GM23338 (cell line): ENCODE data around the gene TIMM9.

Experiments
- CREB1 ChIP-seq: fragments of 250-450 bp; sonication (Bioruptor Pico); IDR thresholded peaks from 2 replicates; pipeline ENCODE4 v1.5.0; 2020; ENCODE audit warnings: low read depth, mild to moderate bottlenecking, moderate library complexity
- CTCF ChIP-seq, 2 experiments: fragments of 200-600 bp in 1 of 2; sonication (generic) in 1 of 2; conservative IDR thresholded peaks; 2 replicates each; pipeline versions ENCODE4 v1.5.1 to v1.6.1; 2016 to 2017; ENCODE audit warnings: antibody characterized with exemption in 2 of 2, low read depth in 2 of 2, mild to moderate bottlenecking in 2 of 2, moderate library complexity in 1 of 2
- ETS1 ChIP-seq: IDR thresholded peaks from 2 replicates; pipeline ENCODE4 v1.6.1; 2016; ENCODE audit warnings: antibody characterized with exemption
- EZH2 ChIP-seq: fragments of 200-600 bp; sonication (generic); IDR thresholded peaks from one replicate; pipeline ENCODE4 v1.8.0; 2017; ENCODE audit warnings: antibody characterized with exemption, mild to moderate bottlenecking, low read depth; ENCODE audit not compliant: unreplicated experiment
- EZH2phosphoT487 ChIP-seq: fragments of 200-600 bp; sonication (generic); IDR thresholded peaks from one replicate; pipeline ENCODE4 v1.8.1; 2018; ENCODE audit warnings: antibody characterized with exemption; ENCODE audit not compliant: unreplicated experiment
- JUNB ChIP-seq: IDR thresholded peaks from one replicate; pipeline ENCODE4 v1.6.1; 2016; ENCODE audit warnings: antibody characterized with exemption; ENCODE audit not compliant: unreplicated experiment
- NANOG ChIP-seq: IDR thresholded peaks from 2 replicates; pipeline ENCODE4 v1.6.1; 2016; ENCODE audit warnings: antibody characterized with exemption, borderline replicate concordance
- POLR2AphosphoS5 ChIP-seq: IDR thresholded peaks from 2 replicates; pipeline ENCODE4 v1.6.1; 2016; ENCODE audit warnings: antibody characterized with exemption, low read depth
- REST ChIP-seq: IDR thresholded peaks from one replicate; pipeline ENCODE4 v1.6.1; 2018; ENCODE audit warnings: antibody characterized with exemption; ENCODE audit not compliant: unreplicated experiment
- STAT1 ChIP-seq: IDR thresholded peaks from one replicate; pipeline ENCODE4 v1.6.1; 2016; ENCODE audit warnings: antibody characterized with exemption; ENCODE audit not compliant: unreplicated experiment
- ZNF114 ChIP-seq: fragments of 250-450 bp; sonication (Bioruptor Pico); IDR thresholded peaks from 2 replicates; pipeline ENCODE4 v1.5.0; 2020; ENCODE audit warnings: mild to moderate bottlenecking, moderate library complexity
- ZNF331 ChIP-seq: fragments of 250-450 bp; sonication (Bioruptor Pico); IDR thresholded peaks from 2 replicates; pipeline ENCODE4 v1.5.0; 2020; ENCODE audit warnings: low read depth, mild to moderate bottlenecking, moderate library complexity
- ZNF462 ChIP-seq: fragments of 250-450 bp; sonication (Bioruptor Pico); IDR thresholded peaks from 2 replicates; pipeline ENCODE4 v1.5.0; 2020; ENCODE audit warnings: mild to moderate bottlenecking, moderate library complexity

- TF ChIP-seq CTCF (conservative IDR thresholded peaks at IDR 0.05; ENCODE audit: low read depth in 2 of 2), result no peak
- TF ChIP-seq CREB1 (CRISPR knock-in tag), result no peak
- TF ChIP-seq EZH2, result no peak
- no peak for TF ChIP-seq REST
- TF ChIP-seq POLR2AphosphoS5, result no peak
- no peak for TF ChIP-seq ZNF331 (CRISPR knock-in tag)
- no peak for TF ChIP-seq EZH2phosphoT487
- no peak for TF ChIP-seq NANOG
- no peak for TF ChIP-seq ETS1
- no peak for TF ChIP-seq JUNB
- TF ChIP-seq STAT1, result no peak
- TF ChIP-seq ZNF114 (CRISPR knock-in tag), result no peak
- no peak for TF ChIP-seq ZNF462
Measured at GRCh38 chr14:58428118-58428683, 870 bp upstream of the TIMM9 start.
